DND-41 (cell line): Measurements from ENCODE around the gene RMND5B.
"Not testable (repeated sequence)": the region's sequence is repeated elsewhere in the genome, so short reads cannot be mapped to it uniquely, and the experiment has no call there.

ENCODE experiments used
- ATAC-seq: fragments of 200-7000 bp; cut with Tn5 transposase; 3 replicates; pipeline ENCODE4 v1.9.1; 2021; ENCODE audit warnings: low read depth; ENCODE audit not compliant: insufficient read depth
- DNase-seq: peaks from one replicate; pipeline ENCODE4 v3.0.0-alpha.2; 2020
- H2AFZ ChIP-seq: 2 replicates; pipeline ENCODE4 v1.6.0; 2012; ENCODE audit warnings: low read depth, low read length
- H3K27ac ChIP-seq: 2 replicates; pipeline ENCODE4 v1.5.1; 2012; ENCODE audit warnings: low read length, inconsistent platforms
- H3K27me3 ChIP-seq: fragments of 200-600 bp; sonication (generic); 2 replicates; pipeline ENCODE4 v1.6.0; 2012; ENCODE audit warnings: low read length, mild to moderate bottlenecking, inconsistent platforms; ENCODE audit not compliant: insufficient read depth, poor library complexity
- H3K36me3 ChIP-seq: 2 replicates; pipeline ENCODE4 v1.5.1; 2012; ENCODE audit warnings: low read length, inconsistent platforms; ENCODE audit not compliant: insufficient read depth
- H3K4me1 ChIP-seq: 2 replicates; pipeline ENCODE4 v1.5.1; 2012; ENCODE audit warnings: mild to moderate bottlenecking, low read length; ENCODE audit not compliant: insufficient read depth
- H3K4me2 ChIP-seq: 2 replicates; pipeline ENCODE4 v1.6.0; 2012; ENCODE audit warnings: mild to moderate bottlenecking, moderate library complexity, low read length, inconsistent platforms; ENCODE audit not compliant: insufficient read depth
- H3K4me3 ChIP-seq, 2 experiments: fragments of 200-600 bp in 1 of 2; shearing (Covaris generic) in 1 of 2; 2 replicates each; pipeline ENCODE4 v1.5.1; 2012 to 2016; ENCODE audit warnings: inconsistent platforms in 2 of 2, low read length in 2 of 2, mild to moderate bottlenecking in 2 of 2, low read depth in 1 of 2, moderate library complexity in 1 of 2
- H3K79me2 ChIP-seq: 2 replicates; pipeline ENCODE4 v1.6.0; 2012; ENCODE audit warnings: low read length, inconsistent platforms; ENCODE audit not compliant: insufficient read depth
- H3K9ac ChIP-seq: 2 replicates; pipeline ENCODE4 v1.6.0; 2012; ENCODE audit warnings: low read depth, mild to moderate bottlenecking, inconsistent platforms, low read length, moderate library complexity
- H3K9me3 ChIP-seq: 2 replicates; pipeline ENCODE4 v1.5.1; 2012; ENCODE audit warnings: low read length, moderate library complexity, mild to moderate bottlenecking, inconsistent platforms; ENCODE audit not compliant: insufficient read depth, severe bottlenecking
- H4K20me1 ChIP-seq: 2 replicates; pipeline ENCODE4 v1.6.0; 2012; ENCODE audit warnings: low read length; ENCODE audit not compliant: insufficient read depth
- CTCF ChIP-seq: IDR thresholded peaks from 2 replicates; pipeline ENCODE4 v1.5.1; 2012; ENCODE audit warnings: borderline replicate concordance, low read length, moderate library complexity, mild to moderate bottlenecking; ENCODE audit not compliant: poor library complexity, severe bottlenecking; ENCODE audit errors: extremely low read depth
- EZH2 ChIP-seq: IDR thresholded peaks from 3 replicates; pipeline ENCODE4 v1.6.1; 2012; ENCODE audit warnings: borderline replicate concordance, low read depth, mild to moderate bottlenecking, moderate library complexity, low read length, inconsistent platforms; ENCODE audit not compliant: severe bottlenecking

The RMND5B gene

DNA sequence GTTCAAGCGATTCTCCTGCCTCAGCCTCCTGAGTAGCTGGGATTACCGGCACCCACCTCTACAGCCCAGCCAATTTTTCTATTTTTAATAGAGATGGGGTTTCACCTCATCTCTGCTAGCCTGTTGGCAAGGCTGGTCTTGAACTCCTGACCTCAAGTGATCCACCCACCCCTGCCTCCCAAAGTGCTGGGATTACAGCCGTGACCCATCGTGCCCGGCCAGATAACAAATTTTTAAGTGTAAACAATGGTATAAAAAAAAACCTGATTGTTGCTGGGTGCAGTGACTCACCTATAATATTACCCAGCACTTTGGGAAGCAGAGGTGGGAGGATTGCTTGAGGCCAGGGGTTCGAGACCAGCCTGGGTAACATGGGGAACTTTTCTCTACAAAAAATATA, 45.5 kb upstream of the RMND5B start:
- Histone ChIP-seq H3K4me3 (no peak overlapping the region), H3K27me3 (peaks cover 8% of the 10 kb centered on the region), H4K20me1 (no peaks in the 10 kb centered on the region), H2AFZ (no peak overlapping the region), H3K79me2 (no peaks in the 10 kb centered on the region), H3K4me1 (no peaks in the 10 kb centered on the region), H3K4me2 (no peak overlapping the region), H3K9ac (no peak overlapping the region), H3K9me3 (no peaks in the 10 kb centered on the region), H3K27ac (no peak overlapping the region), H3K36me3 (no peaks in the 10 kb centered on the region)
- DNase-seq (no peak), ATAC-seq (no peak)
- TF ChIP-seq CTCF (no peak), EZH2 (no peak)

DNA sequence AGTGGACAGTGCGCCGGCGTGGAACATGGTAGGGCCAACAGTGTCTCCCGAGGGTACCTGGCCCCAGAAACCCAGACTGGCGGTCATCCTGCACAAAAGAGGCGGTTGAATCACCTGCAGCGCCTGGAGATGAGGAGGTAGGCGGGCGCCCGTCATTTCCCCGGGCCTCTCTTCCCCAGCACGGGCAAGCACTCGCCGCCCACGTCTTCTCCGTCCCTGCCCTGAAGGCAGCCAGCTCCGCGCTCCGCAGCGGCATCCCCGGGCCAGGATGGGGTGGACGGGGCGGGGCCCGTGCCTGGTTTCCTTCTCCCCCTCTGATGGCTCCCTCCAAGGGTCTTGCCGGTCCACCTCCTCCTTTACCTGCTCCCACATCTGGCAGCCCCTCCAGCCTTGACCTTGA, 44.5 kb upstream of the RMND5B start:
- H3K4me3 ChIP-seq, result no peak overlapping the region
- no peaks in the 10 kb centered on the region for H4K20me1 ChIP-seq
- H3K36me3 ChIP-seq, result no peaks in the 10 kb centered on the region
- no peak overlapping the region for H3K4me2 ChIP-seq
- H3K27me3 ChIP-seq, result peaks cover 4% of the 10 kb centered on the region
- H2AFZ ChIP-seq, result no peak overlapping the region
- H3K4me1 ChIP-seq, result no peaks in the 10 kb centered on the region
- DNase-seq (no peak), ATAC-seq (no peak)
- H3K79me2 ChIP-seq, result no peaks in the 10 kb centered on the region
- no peak for TF ChIP-seq EZH2
- TF ChIP-seq CTCF, result no peak
- H3K27ac ChIP-seq, result no peak overlapping the region
- H3K9me3 ChIP-seq, result no peaks in the 10 kb centered on the region
- H3K9ac ChIP-seq, result no peak overlapping the region

DNA sequence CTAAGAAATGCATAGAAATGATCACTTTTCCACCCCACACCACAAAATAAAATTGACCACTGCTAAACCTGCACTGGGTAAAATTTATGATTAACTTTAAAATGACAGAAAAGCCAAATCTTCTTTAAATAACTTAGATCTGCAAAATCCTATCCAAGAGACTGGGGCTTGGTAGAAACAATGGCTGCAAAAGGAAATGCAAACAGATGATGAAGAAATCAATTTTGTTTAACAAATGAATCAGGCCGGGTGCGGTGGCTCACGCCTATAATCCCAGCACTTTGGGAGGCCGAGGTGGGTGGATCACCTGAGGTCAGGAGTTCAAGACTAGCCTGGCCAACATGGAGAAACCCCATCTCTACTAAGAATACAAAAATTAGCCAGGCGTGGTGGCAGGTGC, 43.6 kb upstream of the RMND5B start:
- H3K79me2 ChIP-seq, H3K4me2 ChIP-seq, H2AFZ ChIP-seq, DNase-seq, ATAC-seq, H3K9me3 ChIP-seq, H4K20me1 ChIP-seq, H3K4me3 ChIP-seq, H3K27ac ChIP-seq, H3K36me3 ChIP-seq, H3K9ac ChIP-seq, H3K27me3 ChIP-seq, H3K4me1 ChIP-seq: not testable (repeated sequence)

DNA sequence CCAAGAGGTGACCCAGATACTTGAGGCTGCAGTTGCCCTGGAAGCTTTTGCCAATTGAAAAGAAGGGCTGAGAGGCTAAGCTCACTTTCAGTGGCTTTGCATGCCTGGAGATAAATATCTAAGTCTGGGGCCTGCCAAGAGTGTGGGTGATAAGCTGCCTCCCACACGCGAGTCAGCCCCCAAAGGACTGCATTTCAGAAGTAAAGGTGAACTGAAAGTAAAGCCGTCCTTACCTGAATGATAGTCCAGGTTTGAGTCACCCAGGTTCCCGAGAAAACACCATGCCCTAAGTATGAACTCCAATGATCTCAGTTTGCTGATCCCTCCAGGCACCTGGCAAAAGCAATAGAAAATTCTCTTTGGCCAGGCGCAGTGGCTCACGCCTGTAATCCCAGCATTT, 40.0 kb upstream of the RMND5B start:
- Histone ChIP-seq H3K79me2 (no peaks in the 10 kb centered on the region), H3K4me1 (0 out of 2 replicates have a peak, but pooled peaks cover 2% of the 10 kb centered on the region), H3K27ac (no peak overlapping the region), H3K9ac (no peak overlapping the region), H3K4me2 (no peak overlapping the region), H4K20me1 (no peaks in the 10 kb centered on the region), H3K4me3 (no peak overlapping the region), H2AFZ (no peak overlapping the region), H3K36me3 (no peaks in the 10 kb centered on the region), H3K9me3 (no peaks in the 10 kb centered on the region), H3K27me3 (no peaks in the 10 kb centered on the region)
- DNase-seq (no peak), ATAC-seq (no peak)
- TF ChIP-seq EZH2, result no peak
- TF ChIP-seq CTCF, result no peak
